Gastroesophageal sphincter (tissue), 4 donors: Measurements from ENCODE around the gene BACH1. TPM values are rescaled to one million over a fixed set of nuclear protein-coding genes. Genes with fewer than 3 reads are reported as not detected.

Source experiments
- ATAC-seq: fragments of 150-250 bp; one replicate; pipeline ENCODE4 v1.9.1; 2016; ENCODE audit warnings: mild to moderate bottlenecking, moderate library complexity
- H3K27ac ChIP-seq, 4 donors: fragments of 200-600 bp; sonication (generic) in 3 of 4; 1 replicate in 3 of 4; 2 replicates in 1 of 4; pipeline ENCODE4 v1.5.1; 2016 to 2019
- H3K27me3 ChIP-seq: fragments of 200-600 bp; sonication (generic); one replicate; pipeline ENCODE4 v1.5.1; 2019
- H3K36me3 ChIP-seq, 2 donors: fragments of 200-600 bp; sonication (generic); one replicate each; pipeline ENCODE4 v1.5.1; 2019; ENCODE audit warnings: control low read depth in 1 of 2
- H3K4me1 ChIP-seq, 3 donors: fragments of 200-600 bp; sonication (generic); 1 replicate in 2 of 3; 2 replicates in 1 of 3; pipeline ENCODE4 v1.5.1; 2016 to 2019; ENCODE audit warnings: control low read depth in 2 of 3
- H3K4me3 ChIP-seq, 2 donors: fragments of 200-600 bp; sonication (generic); one replicate each; pipeline ENCODE4 v1.5.1; 2019; ENCODE audit warnings: mild to moderate bottlenecking in 1 of 2, moderate library complexity in 1 of 2
- H3K9me3 ChIP-seq, 3 donors: fragments of 200-600 bp; sonication (generic); one replicate each; pipeline ENCODE4 v1.5.1; 2017 to 2019; ENCODE audit warnings: control low read depth in 2 of 3
- EP300 ChIP-seq: sonication (generic); formaldehyde crosslinking; IDR thresholded peaks from one replicate; pipeline ENCODE4 v1.6.1; 2017; ENCODE audit warnings: antibody characterized with exemption, mild to moderate bottlenecking
- POLR2A ChIP-seq, 2 donors: fragments of 450-650 bp; IDR thresholded peaks; one replicate each; pipeline ENCODE4 v1.6.1; 2017; ENCODE audit warnings: antibody characterized with exemption in 2 of 2, mild to moderate bottlenecking in 2 of 2, moderate library complexity in 1 of 2
- POLR2AphosphoS5 ChIP-seq: sonication (generic); formaldehyde crosslinking; IDR thresholded peaks from one replicate; pipeline ENCODE4 v1.6.1; 2017; ENCODE audit warnings: antibody characterized with exemption
- WGBS, 2 donors: methylation state at CpG; one replicate each; pipeline ENCODE4 v1.1.5; 2018; ENCODE audit warnings: low coverage in 1 of 2; 5-methylcytosine and 5-hydroxymethylcytosine counted together
- total RNA-seq, 4 donors: library from RNA; depleted of rRNA; stranded (reverse); fragments of >200 nt; gene quantifications; one replicate each; pipeline ENCODE4 v1.1.0, GENCODE V29; 2016
- TF ChIP-seq, protein P1 (sequence below), 4 experiments: fragments of 200-600 bp in 2 of 4; fragments of 450-650 bp in 2 of 4; sonication (generic) in 1 of 4; IDR thresholded peaks; one replicate each; pipeline ENCODE4 v1.5.1; 2017 to 2019; ENCODE audit warnings: antibody characterized with exemption in 4 of 4, mild to moderate bottlenecking in 2 of 4, moderate library complexity in 2 of 4

BACH1 gene
- total RNA-seq, 4 donors from 2014 or later: 43.6 to 60.9 (median 52.3) TPM

DNA sequence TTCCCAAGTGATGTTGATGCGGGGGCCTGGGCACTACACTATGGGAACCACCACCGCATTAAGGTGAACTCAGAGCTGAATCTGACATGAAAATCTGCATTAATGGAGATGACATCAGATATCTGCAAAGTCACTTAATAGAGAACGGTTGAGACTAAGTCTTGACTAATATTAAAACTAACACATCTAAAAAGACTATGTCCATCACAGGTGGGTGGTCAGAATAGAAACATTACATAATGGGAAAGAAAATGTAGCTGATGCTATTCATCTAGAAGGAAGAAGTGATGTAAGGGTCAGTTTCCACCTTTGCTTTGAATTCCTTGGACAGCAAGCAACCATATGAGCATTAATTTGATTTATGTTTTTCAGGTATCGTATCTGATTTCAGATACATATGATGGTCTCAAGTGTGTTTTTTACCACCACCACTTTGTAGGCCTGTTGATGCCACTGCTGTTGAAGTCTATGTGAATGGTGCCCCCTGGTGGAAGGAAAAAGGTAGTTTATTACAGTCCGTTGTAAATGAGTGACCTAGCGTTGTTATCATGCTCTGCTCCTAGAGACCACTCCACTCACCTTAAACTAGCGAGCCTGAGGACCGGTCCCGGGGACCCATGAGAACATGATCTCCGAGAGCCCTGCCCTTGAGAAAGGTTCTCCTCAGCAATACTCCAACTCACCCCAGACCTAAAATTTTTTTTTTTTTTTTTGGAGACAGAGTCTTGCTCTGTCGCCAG is 73.5 kb downstream of the BACH1 start:
- H3K9me3 ChIP-seq: no peaks in the 10 kb centered on the region
- H3K4me3 ChIP-seq: no peak overlapping the region
- no peaks in the 10 kb centered on the region for H3K27me3 ChIP-seq
- no peaks in the 10 kb centered on the region for H3K36me3 ChIP-seq
- no peaks in the 10 kb centered on the region for H3K4me1 ChIP-seq
- peak; percentile 78 for ATAC-seq
- TF ChIP-seq, protein P1, sequence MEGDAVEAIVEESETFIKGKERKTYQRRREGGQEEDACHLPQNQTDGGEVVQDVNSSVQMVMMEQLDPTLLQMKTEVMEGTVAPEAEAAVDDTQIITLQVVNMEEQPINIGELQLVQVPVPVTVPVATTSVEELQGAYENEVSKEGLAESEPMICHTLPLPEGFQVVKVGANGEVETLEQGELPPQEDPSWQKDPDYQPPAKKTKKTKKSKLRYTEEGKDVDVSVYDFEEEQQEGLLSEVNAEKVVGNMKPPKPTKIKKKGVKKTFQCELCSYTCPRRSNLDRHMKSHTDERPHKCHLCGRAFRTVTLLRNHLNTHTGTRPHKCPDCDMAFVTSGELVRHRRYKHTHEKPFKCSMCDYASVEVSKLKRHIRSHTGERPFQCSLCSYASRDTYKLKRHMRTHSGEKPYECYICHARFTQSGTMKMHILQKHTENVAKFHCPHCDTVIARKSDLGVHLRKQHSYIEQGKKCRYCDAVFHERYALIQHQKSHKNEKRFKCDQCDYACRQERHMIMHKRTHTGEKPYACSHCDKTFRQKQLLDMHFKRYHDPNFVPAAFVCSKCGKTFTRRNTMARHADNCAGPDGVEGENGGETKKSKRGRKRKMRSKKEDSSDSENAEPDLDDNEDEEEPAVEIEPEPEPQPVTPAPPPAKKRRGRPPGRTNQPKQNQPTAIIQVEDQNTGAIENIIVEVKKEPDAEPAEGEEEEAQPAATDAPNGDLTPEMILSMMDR (IDR thresholded peaks at IDR 0.05): peak; percentile 73 to 94 (median 84)
- TF ChIP-seq EP300: no peak
- no peak overlapping the region for H3K27ac ChIP-seq
- WGBS, 2 donors: 29 to 36% methylated on average over 9 to 11 of the region's 11 CpGs

GRCh38 chr21:29374481-29374880 is 75.8 kb downstream of the BACH1 start:
- Histone ChIP-seq H3K9me3 (no peaks in the 10 kb centered on the region), H3K27me3 (no peaks in the 10 kb centered on the region), H3K36me3 (no peaks in the 10 kb centered on the region), H3K27ac (no peak overlapping the region), H3K4me1 (no peaks in the 10 kb centered on the region), H3K4me3 (no peak overlapping the region)
- TF ChIP-seq, protein P1 (IDR thresholded peaks at IDR 0.05): no peak
- TF ChIP-seq EP300: no peak
- no peak for TF ChIP-seq POLR2A (IDR thresholded peaks at IDR 0.05)
- no peak for TF ChIP-seq POLR2AphosphoS5
- WGBS, 2 donors: 82 to 100% methylated on average over 1 of the region's 1 CpG
- ATAC-seq: no peak

DNA sequence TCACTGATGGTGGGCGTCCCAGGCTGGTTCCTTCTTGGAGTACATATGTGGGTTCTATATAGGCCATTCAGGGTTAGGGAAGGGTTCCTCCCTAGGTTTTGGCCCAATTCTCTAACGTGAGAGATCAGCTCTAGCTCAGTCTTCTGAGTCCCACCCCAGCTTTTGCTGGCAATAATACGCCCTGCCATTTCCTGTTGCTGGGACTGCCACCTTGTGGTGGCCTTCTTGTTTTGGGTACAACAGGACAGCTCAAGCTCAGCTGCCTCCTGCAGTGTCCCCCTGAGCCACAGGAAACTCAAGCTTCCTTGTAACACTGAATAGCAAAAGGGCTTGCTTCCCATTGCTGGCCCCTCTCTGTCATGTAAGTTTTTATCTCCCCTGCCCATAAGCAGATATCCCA is 77.8 kb downstream of the BACH1 start:
- no peak for TF ChIP-seq POLR2AphosphoS5
- TF ChIP-seq, protein P1 (IDR thresholded peaks at IDR 0.05): peak in 2 of 4 experiments; percentile 24 to 36
- no peaks in the 10 kb centered on the region for H3K4me1 ChIP-seq
- no CpG with 5 or more reads among the region's 3 CpGs for WGBS, 2 donors
- no peak overlapping the region for H3K27ac ChIP-seq
- H3K9me3 ChIP-seq: no peaks in the 10 kb centered on the region
- no peaks in the 10 kb centered on the region for H3K36me3 ChIP-seq
- no peaks in the 10 kb centered on the region for H3K27me3 ChIP-seq
- no peak overlapping the region for H3K4me3 ChIP-seq
- ATAC-seq: no peak

GRCh38 chr21:29377266-29377665 is 78.5 kb downstream of the BACH1 start:
- ATAC-seq: no peak
- Histone ChIP-seq H3K4me3 (no peak overlapping the region), H3K36me3 (no peaks in the 10 kb centered on the region), H3K27me3 (no peaks in the 10 kb centered on the region), H3K9me3 (no peaks in the 10 kb centered on the region), H3K4me1 (no peaks in the 10 kb centered on the region), H3K27ac (no peak overlapping the region)
- TF ChIP-seq POLR2AphosphoS5: no peak
- no peak for TF ChIP-seq EP300
- TF ChIP-seq, protein P1 (IDR thresholded peaks at IDR 0.05): no peak
- no peak for TF ChIP-seq POLR2A (IDR thresholded peaks at IDR 0.05)
- WGBS, 2 donors: 89% methylated on average over 4 of the region's 4 CpGs

- no peak for ATAC-seq
- Histone ChIP-seq H3K36me3 (no peaks in the 10 kb centered on the region), H3K27me3 (no peaks in the 10 kb centered on the region), H3K27ac (no peak overlapping the region), H3K4me3 (no peak overlapping the region), H3K9me3 (no peaks in the 10 kb centered on the region), H3K4me1 (no peaks in the 10 kb centered on the region)
- 55 to 82% methylated on average over 3 to 4 of the region's 4 CpGs for WGBS, 2 donors
- TF ChIP-seq POLR2AphosphoS5: no peak
- no peak for TF ChIP-seq EP300
- no peak for TF ChIP-seq POLR2A (IDR thresholded peaks at IDR 0.05)
- TF ChIP-seq, protein P1 (IDR thresholded peaks at IDR 0.05): no peak
Observed at GRCh38 chr21:29378832-29379231, 80.1 kb downstream of the BACH1 start.
